NCI-H82 treated with DMSO at 0.1 percent for 48 hours (cell line): ENCODE measurements around the gene IRAG1.

Experiments
- DNase-seq: peaks from one replicate; lab custom pipeline; 2025; ENCODE audit not compliant: unreplicated experiment; lab: John Stamatoyannopoulos, UW

IRAG1 gene, protein sequence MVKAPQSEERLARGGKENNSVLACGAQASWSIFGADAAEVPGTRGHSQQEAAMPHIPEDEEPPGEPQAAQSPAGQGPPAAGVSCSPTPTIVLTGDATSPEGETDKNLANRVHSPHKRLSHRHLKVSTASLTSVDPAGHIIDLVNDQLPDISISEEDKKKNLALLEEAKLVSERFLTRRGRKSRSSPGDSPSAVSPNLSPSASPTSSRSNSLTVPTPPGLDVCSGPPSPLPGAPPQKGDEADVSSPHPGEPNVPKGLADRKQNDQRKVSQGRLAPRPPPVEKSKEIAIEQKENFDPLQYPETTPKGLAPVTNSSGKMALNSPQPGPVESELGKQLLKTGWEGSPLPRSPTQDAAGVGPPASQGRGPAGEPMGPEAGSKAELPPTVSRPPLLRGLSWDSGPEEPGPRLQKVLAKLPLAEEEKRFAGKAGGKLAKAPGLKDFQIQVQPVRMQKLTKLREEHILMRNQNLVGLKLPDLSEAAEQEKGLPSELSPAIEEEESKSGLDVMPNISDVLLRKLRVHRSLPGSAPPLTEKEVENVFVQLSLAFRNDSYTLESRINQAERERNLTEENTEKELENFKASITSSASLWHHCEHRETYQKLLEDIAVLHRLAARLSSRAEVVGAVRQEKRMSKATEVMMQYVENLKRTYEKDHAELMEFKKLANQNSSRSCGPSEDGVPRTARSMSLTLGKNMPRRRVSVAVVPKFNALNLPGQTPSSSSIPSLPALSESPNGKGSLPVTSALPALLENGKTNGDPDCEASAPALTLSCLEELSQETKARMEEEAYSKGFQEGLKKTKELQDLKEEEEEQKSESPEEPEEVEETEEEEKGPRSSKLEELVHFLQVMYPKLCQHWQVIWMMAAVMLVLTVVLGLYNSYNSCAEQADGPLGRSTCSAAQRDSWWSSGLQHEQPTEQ

DNA sequence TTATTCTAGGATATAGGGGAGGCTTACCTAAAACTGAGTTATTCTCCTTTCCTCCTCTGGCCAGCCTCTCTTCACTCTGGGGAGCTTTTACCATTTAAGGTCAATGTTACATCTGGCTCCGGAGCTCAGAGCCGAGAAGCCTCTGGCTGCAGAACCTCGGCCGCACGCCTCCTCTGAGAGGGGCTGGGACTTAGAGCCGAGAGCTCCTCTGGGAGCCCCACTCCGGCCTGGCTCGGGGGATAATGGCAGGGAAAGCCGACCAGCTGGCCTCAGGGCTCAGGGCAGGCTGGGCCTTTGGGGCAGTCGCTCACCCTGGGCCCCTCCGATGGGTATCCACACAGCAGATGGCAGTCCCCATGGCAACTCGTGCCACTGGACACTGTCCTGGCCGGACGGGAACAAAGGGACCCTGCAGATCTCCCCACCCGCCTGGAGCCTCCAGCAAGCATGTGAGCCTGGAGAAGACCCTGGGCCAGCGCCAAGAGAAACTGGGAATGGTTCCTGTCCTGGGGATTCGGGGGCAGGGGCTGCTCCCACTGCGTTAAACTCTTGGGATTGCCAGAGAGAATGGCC lies at the start of gene IRAG1:
Gene IRAG1 (minus strand): TSS at position 247 of the 573 bp plus-strand sequence. CDS start 153 bp downstream, at position 94.
- no peak for DNase-seq

DNA sequence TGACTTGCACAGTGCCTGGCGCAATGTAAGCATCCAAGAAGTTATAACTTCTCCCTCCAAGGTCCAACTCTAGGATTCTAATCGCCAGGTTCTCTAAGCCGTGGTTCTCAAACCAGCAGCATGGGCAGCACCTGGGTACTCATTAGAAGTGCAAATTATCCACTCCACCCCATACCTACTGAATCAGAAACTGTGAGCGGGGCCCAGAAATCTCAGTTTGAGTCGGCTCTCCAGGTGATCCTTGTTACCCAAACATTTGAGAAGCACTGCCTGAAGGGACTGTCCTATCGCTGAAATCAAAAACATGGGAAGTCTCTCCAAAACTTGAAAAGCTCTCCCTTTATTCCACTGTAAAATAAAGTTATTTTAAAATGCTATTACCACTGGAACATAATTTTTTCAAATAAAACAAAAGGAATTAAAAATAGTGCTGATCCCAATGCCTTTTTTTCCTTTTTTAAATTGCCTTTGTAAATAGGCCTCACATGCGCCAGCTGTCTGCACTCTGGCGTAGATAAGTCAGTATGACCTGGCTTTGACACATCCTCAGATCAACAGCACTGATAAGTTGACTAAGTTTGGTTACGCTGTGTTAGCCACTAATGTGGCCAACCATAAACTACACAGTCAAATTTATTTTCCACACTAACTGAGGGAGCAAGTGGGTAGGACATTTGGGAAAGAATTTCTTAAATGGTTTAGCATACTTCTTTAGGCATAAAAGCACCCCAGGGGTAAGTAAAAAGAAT lies 49.1 kb upstream of the IRAG1 start:
- no peak for DNase-seq

DNA sequence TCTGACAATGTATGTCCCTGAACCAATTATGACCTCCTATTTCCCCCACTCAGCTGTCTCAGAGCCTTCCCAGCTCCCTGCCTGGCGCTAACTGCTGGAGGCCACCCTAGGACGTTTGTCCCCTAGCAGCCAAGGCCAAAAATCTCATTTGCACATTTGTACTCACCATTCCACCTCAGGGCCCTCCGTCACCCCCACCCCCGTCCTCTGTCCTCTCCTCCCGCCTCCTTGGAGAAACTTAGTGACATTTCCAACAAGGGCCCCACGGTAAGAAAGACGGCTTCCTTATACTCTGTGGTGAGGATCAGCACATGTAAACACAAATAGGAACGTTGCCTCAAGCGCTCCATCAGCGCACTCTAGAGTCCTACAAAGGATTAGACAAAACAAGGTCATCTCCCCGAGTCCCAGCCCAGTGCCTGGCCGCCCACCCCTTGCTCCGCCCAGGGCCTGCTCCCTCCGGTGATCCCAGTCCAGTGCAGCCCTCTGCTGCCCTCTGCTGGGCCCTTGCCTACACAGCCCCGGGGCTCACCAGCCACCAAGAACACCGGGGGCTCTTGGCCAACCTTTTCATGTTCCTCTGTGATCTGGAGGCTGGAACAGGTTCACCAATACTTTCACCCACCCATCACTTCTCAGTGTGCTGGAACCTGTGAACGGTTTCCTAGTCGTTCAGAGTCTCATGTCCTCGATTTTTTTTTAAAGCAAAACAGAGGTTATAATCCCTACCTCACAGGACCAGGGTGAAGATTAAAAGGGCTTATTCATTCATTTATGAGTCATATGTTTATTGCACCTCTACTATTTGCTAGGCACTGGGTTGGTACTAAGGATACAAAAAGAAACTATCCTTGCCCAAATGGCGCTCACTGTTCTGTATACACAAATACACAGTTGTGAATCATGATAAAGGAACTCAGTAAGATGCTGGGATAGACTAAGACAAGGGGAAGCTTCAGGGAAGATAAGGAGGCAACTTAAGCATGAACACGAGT lies 42.2 kb upstream of the IRAG1 start:
- peak; percentile 85 for DNase-seq

DNA sequence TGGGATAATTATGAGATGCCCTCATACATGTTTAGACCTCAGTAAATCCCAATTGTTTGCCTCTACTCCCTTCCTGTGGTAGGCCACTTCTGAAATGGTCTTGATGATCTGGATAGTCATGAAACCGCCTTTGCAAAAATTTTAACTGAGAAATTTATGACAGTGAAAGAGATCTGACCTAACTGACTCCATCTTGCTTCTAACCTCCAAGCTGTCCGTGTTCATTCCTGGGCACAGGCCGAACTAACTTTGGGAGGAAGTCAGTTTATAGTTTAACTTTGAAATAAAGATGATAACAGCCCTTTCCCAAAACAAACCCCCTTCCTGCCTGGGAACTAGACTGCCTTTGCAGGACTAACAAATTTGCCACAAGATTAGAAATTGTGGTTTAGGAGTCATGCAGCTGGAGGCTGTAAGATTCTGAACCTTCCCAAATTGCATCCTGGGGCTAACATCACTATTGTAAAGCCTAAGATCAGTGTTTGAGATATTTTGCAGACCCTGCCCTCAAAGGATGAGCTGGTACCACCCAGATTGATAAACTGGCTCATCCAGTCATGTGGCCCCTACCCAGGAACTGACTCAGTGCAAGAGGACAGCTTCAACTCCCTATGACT lies 37.6 kb upstream of the IRAG1 start:
- DNase-seq = no peak

DNA sequence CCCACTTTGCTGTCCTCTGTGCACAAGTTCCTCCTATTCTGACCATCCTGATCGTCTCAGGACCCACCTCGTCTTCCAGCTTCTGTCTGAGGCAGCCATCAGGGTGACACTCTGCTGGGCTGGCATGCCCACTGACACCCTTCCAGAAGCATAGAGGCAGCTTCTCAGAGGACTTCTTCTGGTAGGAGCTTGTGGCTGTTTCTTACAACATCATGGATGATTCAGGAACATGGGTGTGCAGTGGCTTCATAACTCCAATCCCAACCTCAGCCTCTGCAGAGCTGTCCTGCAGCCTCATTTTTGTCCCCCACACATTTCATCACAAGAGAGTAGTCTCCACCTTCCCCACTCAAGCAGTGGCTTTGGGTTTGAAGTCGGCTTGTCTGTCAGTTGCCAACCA lies 36.6 kb upstream of the IRAG1 start:
- no peak for DNase-seq

DNA sequence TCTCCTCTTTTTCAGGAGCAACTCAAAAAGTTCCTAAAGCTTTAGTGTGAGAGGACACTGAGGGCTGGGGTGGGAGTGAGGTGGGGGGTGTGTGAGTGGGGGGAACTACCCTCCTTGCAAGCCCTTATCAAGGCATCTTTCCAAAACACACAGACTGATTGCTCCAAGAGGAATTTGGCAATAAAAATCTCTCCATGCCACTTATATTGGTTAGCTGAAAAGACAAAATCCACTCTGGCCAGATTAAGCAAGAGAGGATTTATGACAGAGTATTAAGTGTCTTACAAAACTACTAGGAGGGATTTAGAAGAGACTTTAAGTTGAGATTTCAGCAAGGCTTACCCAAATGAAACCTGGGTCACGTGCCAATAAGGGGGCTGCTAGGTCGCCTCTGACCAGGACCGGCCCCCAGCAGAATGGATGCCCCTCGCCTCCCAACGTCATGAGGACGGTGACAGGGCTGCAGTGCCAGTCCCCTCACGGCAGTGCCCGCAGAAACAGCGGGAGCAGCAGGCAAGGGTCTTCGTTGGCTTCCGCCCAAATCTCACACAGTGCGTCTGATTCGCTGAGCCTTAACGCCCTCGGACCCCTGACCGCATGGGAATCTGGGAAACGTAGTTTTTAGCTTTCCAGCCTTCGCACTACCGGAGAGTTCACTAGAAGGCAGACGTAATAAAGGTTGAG lies 35.4 kb upstream of the IRAG1 start:
- DNase-seq = peak; percentile 68

DNA sequence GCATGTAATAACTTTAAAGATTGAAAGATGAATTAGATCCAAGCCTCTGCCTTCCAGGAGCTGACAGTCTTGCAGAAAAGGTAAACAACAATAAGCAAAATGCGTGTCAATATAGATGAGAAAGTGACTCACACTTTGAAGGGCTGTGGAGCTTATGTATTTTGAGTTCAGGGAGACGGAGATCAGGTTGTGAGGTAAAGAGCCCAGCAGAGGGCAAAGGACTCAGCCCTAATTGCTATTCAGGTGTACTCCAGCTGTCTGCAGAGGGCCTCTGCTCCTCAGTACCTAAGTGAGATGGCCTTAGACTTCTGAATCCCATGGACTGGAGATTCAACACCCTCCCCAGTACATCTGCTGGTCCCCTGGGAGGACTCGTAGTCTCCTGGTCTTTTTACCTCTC lies 34.6 kb upstream of the IRAG1 start:
- no peak for DNase-seq

DNA sequence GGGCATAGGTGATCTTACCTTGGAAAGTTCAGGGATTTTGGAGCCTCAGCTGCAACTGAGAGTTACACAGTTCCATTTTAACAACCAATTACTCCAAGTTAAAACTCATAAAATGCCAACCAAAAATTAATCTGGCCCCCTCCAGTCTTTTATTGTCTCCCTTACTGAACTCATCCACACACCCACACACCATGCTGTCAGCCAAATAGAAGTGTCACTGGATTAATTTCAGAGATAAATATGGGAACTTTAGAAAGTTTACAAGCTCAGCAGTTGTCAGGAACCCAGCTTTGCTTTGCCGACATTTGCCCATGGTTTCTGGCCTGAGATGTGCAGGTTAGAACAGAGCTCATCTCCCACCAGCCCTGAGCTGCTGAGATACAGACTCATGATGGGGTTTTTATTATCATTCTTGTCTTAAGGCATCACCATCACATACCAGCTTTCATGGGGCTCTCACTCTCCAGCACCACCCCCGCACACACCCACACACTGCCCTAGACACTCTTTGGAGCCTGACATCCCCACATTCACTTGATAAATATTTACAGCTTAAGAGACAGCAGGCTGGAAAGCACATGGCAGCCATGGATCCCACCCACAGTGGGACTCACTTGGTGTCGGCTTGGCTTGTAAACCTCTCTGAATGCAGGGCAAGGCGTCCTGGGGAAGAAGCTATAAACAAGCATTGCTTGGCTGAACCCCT lies 33.7 kb upstream of the IRAG1 start:
- no peak for DNase-seq

DNA sequence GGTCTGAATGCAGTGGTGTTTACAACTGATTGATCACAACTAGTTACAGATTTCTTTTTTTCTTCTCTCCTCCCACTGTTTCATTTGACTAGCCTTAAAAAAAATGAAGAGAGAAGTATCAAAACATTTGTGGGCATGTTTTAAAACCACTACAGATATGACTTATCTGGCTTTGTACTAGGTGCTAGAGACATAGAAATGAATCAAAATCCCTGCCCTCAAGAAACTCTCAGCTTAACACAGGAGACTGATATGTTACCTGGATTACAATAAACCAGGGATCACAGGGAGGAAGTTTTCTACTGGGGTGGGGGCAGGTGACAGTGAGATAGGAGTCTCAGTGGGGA lies 32.3 kb upstream of the IRAG1 start:
- no peak for DNase-seq

DNA sequence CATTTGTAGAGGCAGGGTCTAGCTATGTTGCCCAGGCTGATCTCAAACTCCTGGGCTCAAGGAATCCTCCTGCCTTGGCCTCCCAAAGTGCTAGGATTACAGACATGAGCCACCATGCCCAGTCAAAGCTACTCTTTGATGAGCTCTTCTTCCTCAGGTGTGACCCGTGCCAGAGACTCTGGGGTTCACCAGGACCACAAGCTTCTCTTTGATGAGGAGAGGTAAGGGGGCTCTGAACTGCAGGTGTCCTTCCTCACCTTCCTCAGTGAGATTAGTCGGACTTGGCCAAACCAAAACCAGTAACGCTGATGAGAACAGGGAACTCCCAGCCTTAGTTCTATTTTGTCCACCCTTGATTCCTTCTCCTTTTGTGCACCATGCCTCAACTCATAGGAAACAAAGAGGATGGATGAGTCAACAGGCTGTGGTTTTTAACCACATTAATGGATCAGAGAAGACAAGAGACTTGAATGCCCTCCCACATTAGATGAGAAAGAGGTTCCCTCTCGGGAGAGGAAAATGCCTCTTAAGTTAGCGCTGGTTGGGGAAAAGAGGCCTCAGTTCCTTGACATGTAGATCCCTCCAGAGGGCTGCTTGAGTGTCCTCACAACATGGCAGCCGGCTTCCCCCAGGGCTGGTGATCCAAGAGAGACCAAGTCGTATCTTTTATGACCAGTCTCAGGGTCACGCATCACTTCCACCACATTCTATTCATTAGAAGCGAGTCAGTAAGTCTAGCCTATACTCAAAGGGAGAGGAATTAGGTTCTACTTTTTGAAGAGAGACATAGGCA lies 31.8 kb upstream of the IRAG1 start:
- no peak for DNase-seq

DNA sequence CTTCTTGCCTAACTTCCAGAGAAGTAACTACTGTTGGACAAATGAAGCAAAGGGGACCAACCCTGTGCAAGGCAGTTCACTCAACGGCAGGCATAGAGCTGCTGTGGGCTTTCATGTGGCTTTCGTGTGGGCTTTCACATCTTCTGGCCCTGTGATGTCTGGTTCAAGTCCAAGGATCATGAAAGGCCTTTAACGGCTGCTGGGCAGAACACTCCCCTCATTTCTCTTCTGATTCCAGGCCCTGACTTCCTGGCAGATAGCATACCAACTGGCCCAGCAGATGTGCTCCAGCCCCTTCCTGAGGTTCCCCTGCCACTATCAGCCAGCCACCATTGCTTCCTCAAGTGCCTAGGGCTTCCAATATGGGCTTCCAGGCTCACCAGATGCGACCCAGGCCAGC lies 28.8 kb upstream of the IRAG1 start:
- no peak for DNase-seq

DNA sequence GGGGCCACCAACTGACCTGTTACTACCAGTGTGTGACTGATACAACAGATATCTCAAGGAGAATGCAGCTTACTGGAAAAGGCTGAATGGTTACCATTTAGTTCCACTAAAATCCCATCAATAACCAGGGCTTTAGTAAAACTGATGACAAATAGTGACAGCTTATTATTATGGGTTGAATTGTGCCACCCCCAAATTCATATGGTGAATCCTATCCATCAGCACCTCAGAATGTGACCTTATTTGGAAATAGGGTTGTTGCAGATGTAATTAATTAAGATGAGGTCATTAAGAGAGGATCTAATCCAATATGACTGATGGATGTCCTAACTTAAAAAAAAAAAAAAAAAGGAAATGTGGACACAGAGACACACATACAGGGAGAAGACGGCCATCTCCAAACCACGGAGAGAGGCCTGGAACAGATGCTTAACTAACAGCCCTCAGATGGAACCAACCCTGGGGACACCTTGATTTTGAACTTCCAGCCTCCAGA lies 27.4 kb upstream of the IRAG1 start:
- no peak for DNase-seq

DNA sequence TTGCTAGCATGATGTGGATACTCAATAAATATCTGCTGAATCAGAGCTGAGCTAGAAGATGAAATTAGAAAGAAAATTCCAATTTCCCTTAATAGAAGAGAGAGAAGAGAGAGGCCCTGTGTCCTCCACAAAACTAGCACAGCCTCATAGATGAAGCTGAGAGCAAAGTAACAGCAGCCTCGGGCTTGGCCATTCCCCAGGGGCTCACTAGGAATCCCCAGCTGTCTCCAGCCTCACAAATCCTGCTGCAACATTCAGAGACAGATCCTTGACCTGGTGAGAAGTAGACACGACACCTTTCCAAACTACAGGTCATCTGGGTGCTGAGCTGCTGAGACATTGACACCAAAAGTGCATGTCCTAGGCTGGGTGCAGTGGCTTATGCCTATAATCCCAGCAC lies 26.1 kb upstream of the IRAG1 start:
- no peak for DNase-seq

DNA sequence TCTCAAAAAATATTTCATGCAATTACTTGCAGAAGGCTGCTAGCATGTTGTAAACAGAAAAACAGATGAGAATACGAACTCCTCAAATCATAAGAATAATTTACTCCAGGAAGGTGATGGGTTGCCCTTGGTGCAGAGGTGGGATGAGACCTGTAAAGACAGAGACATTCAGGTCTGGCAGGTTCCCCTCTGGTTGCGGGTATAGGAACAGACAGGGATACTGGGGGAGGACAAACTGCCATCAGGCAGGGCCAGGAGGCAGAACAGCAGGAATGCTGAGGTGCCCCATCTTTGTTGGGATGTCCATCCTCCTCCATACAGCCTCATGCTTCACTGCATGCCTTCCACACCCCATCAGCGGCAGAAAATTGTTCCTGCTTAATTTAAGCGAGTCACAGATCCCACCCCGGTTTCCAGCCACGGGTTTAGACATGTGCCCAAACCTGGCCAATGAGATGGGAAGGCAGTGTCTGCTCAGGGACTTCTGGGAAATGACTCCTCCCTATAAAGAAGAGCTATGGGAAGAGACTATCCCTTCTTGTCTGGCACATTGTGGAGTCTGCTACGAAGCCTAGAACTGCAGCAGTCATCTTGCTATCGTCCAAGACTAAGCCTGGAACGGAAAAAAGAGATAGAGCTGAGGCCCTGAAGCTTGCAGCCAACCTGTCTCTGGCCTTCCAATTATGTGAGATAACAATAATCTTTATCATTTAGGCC lies 23.1 kb upstream of the IRAG1 start:
- no peak for DNase-seq

DNA sequence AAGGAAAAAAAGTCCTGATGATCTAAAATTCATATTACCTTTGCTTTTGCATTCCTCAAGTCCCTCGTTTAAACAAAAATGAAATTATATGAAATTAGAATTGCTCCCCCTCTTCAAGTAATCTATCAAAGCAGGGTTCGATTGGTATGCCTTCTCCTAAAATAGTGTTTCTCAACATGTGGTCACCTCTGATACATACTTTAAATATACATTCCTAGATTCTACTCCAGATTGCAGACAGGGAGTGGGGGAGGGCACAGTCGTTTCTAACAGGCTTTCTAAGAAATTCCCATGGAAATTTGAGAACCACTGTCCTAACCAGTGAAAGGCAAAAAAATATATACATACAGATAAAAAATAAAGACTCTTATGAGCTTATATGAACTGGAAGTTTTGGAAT lies 22.6 kb upstream of the IRAG1 start:
- DNase-seq = no peak

DNA sequence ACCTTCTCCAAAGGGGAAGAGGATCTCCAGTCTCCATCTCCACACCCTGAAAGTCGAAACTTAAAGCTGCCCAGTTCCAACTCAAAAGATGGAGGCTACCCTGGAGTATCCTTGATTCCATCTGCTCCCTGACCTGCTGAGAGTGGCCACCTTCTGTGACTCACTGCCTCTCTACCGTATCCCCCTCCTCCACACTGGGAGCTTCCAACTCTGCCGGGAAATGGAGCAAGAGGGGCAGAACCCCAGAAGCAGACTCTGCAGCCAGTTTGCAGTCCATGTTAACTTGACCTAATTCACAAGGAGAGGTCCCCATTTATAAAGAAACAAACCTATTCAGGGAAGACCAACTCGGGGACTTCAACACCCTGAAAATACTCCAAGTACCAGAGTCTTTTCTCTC lies 22.0 kb upstream of the IRAG1 start:
- DNase-seq = no peak
